Neural progenitor cell (in vitro differentiated cells): ENCODE measurements around the gene IGFBP6. TPM values are rescaled to one million over a fixed set of nuclear protein-coding genes. Genes with fewer than 3 reads are reported as not detected.

Experiments
- DNase-seq: peaks from one replicate; pipeline ENCODE4 v3.0.0-alpha.2; 2016; ENCODE audit warnings: low spot score
- H2AFZ ChIP-seq: fragments of 200-600 bp; sonication (generic); replicated peaks from 2 replicates; pipeline ENCODE4 v1.6.1; 2016; ENCODE audit warnings: antibody characterized with exemption
- H3F3A ChIP-seq: fragments of 200-600 bp; sonication (generic); 2 replicates; pipeline ENCODE4 v1.6.1; 2016; ENCODE audit warnings: antibody characterized with exemption, low read depth
- H3K27ac ChIP-seq: fragments of 200-600 bp; sonication (generic); 2 replicates; pipeline ENCODE4 v1.5.1; 2016; ENCODE audit warnings: mild to moderate bottlenecking
- H3K27me3 ChIP-seq: fragments of 200-600 bp; sonication (generic); 2 replicates; pipeline ENCODE4 v1.6.1; 2016; ENCODE audit warnings: mild to moderate bottlenecking, moderate library complexity
- H3K36me3 ChIP-seq: fragments of 200-600 bp; sonication (generic); 2 replicates; pipeline ENCODE4 v1.5.1; 2016
- H3K4me1 ChIP-seq: fragments of 200-600 bp; sonication (generic); 2 replicates; pipeline ENCODE4 v1.6.1; 2016; ENCODE audit warnings: mixed run types
- H3K4me2 ChIP-seq: fragments of 200-600 bp; sonication (generic); 2 replicates; pipeline ENCODE4 v1.6.1; 2016
- H3K4me3 ChIP-seq: fragments of 200-600 bp; sonication (generic); 2 replicates; pipeline ENCODE4 v1.5.1; 2016
- H3K79me2 ChIP-seq: fragments of 200-600 bp; sonication (generic); 2 replicates; pipeline ENCODE4 v1.6.1; 2016; ENCODE audit warnings: low read depth
- H3K9ac ChIP-seq: fragments of 200-600 bp; sonication (generic); 2 replicates; pipeline ENCODE4 v1.6.1; 2016
- H3K9me3 ChIP-seq: fragments of 200-600 bp; sonication (generic); 2 replicates; pipeline ENCODE4 v1.5.1; 2016; ENCODE audit warnings: low read depth
- H4K20me1 ChIP-seq: fragments of 200-600 bp; sonication (generic); 2 replicates; pipeline ENCODE4 v1.6.1; 2016; ENCODE audit warnings: low read depth
- H3K27ac Mint-ChIP-seq: 3 replicates; pipeline ENCODE4 v1.8.0; 2021; ENCODE audit warnings: mixed read lengths
- H3K27me3 Mint-ChIP-seq: 2 replicates; pipeline ENCODE4 v1.8.0; 2022; ENCODE audit warnings: low read depth, mild to moderate bottlenecking, inconsistent platforms, moderate library complexity, mixed read lengths; ENCODE audit not compliant: insufficient read depth
- H3K36me3 Mint-ChIP-seq: 3 replicates; pipeline ENCODE4 v1.8.0; 2021; ENCODE audit warnings: mixed read lengths
- H3K4me1 Mint-ChIP-seq: 3 replicates; pipeline ENCODE4 v1.8.0; 2021; ENCODE audit warnings: mixed read lengths
- H3K4me3 Mint-ChIP-seq: 3 replicates; pipeline ENCODE4 v1.8.0; 2021; ENCODE audit warnings: mild to moderate bottlenecking, moderate library complexity, mixed read lengths
- H3K9me3 Mint-ChIP-seq: 3 replicates; pipeline ENCODE4 v1.8.0; 2020; ENCODE audit warnings: mixed read lengths
- EZH2 ChIP-seq: fragments of 200-600 bp; sonication (generic); IDR thresholded peaks from 2 replicates; pipeline ENCODE4 v1.6.1; 2017; ENCODE audit warnings: antibody characterized with exemption, mild to moderate bottlenecking, moderate library complexity
- EZH2phosphoT487 ChIP-seq: fragments of 200-600 bp; sonication (generic); IDR thresholded peaks from 2 replicates; pipeline ENCODE4 v1.6.1; 2017; ENCODE audit warnings: antibody characterized with exemption
- total RNA-seq: library from RNA; depleted of rRNA; stranded (reverse); fragments of >200 nt; gene quantifications from 2 replicates; pipeline ENCODE4 v1.2.3, GENCODE V29; 2015; ENCODE audit warnings: low replicate concordance
- TF ChIP-seq, protein P1 (sequence below): fragments of 200-600 bp; sonication (generic); IDR thresholded peaks from 2 replicates; pipeline ENCODE4 v1.5.1; 2017; ENCODE audit warnings: antibody characterized with exemption, mild to moderate bottlenecking

The IGFBP6 gene
- total RNA-seq, 1 donor from 2014 or later, result 2.6 TPM

- no peak overlapping the region for H3K9ac ChIP-seq
- Mint-ChIP-seq H3K27ac (no peak overlapping the region), H3K4me3 (peak overlapping the region; percentile 73), H3K9me3 (no peaks in the 10 kb centered on the region), H3K27me3 (peaks cover 45% of the 10 kb centered on the region), H3K4me1 (peaks cover 32% of the 10 kb centered on the region), H3K36me3 (no peaks in the 10 kb centered on the region)
- TF ChIP-seq, protein P1, sequence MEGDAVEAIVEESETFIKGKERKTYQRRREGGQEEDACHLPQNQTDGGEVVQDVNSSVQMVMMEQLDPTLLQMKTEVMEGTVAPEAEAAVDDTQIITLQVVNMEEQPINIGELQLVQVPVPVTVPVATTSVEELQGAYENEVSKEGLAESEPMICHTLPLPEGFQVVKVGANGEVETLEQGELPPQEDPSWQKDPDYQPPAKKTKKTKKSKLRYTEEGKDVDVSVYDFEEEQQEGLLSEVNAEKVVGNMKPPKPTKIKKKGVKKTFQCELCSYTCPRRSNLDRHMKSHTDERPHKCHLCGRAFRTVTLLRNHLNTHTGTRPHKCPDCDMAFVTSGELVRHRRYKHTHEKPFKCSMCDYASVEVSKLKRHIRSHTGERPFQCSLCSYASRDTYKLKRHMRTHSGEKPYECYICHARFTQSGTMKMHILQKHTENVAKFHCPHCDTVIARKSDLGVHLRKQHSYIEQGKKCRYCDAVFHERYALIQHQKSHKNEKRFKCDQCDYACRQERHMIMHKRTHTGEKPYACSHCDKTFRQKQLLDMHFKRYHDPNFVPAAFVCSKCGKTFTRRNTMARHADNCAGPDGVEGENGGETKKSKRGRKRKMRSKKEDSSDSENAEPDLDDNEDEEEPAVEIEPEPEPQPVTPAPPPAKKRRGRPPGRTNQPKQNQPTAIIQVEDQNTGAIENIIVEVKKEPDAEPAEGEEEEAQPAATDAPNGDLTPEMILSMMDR, result no peak
- TF ChIP-seq EZH2 (no peak), EZH2phosphoT487 (no peak)
- no peak overlapping the region for H3K27ac ChIP-seq
- H3F3A ChIP-seq, result peaks cover 13% of the 10 kb centered on the region
- H3K27me3 ChIP-seq, result peaks cover 49% of the 10 kb centered on the region
- H3K36me3 ChIP-seq, result no peaks in the 10 kb centered on the region
- no peaks in the 10 kb centered on the region for H3K9me3 ChIP-seq
- peak overlapping the region; percentile 72 for H3K4me3 ChIP-seq
- H2AFZ ChIP-seq, result peak overlapping the region; percentile 70
- H4K20me1 ChIP-seq, result no peaks in the 10 kb centered on the region
- no peaks in the 10 kb centered on the region for H3K79me2 ChIP-seq
- DNase-seq, result peak; percentile 63
- H3K4me2 ChIP-seq, result peak overlapping the region; percentile 88
- H3K4me1 ChIP-seq, result peaks cover 21% of the 10 kb centered on the region
These were observed 1.3 kb upstream of the IGFBP6 start for GRCh38 chr12:53096089-53096741.

- H3K9me3 Mint-ChIP-seq, result no peaks in the 10 kb centered on the region
- peak overlapping the region; percentile 72 for H3K4me3 ChIP-seq
- no peaks in the 10 kb centered on the region for H4K20me1 ChIP-seq
- TF ChIP-seq, protein P1, result no peak
- TF ChIP-seq EZH2, result no peak
- no peak for TF ChIP-seq EZH2phosphoT487
- H3K27ac Mint-ChIP-seq, result no peak overlapping the region
- H3K27me3 ChIP-seq, result peaks cover 49% of the 10 kb centered on the region
- H2AFZ ChIP-seq, result peak overlapping the region; percentile 70
- peak overlapping the region; percentile 82 for H3K4me3 Mint-ChIP-seq
- peak overlapping the region; percentile 88 for H3K4me2 ChIP-seq
- peaks cover 34% of the 10 kb centered on the region for H3K4me1 Mint-ChIP-seq
- no peaks in the 10 kb centered on the region for H3K9me3 ChIP-seq
- no peaks in the 10 kb centered on the region for H3K79me2 ChIP-seq
- DNase-seq, result peak; percentile 42
- peaks cover 13% of the 10 kb centered on the region for H3F3A ChIP-seq
- H3K27ac ChIP-seq, result no peak overlapping the region
- H3K36me3 ChIP-seq, result no peaks in the 10 kb centered on the region
- peaks cover 21% of the 10 kb centered on the region for H3K4me1 ChIP-seq
- no peaks in the 10 kb centered on the region for H3K36me3 Mint-ChIP-seq
- peaks cover 47% of the 10 kb centered on the region for H3K27me3 Mint-ChIP-seq
- H3K9ac ChIP-seq, result no peak overlapping the region
These were observed 708 bp upstream of the IGFBP6 start for GRCh38 chr12:53096759-53097158.

DNA sequence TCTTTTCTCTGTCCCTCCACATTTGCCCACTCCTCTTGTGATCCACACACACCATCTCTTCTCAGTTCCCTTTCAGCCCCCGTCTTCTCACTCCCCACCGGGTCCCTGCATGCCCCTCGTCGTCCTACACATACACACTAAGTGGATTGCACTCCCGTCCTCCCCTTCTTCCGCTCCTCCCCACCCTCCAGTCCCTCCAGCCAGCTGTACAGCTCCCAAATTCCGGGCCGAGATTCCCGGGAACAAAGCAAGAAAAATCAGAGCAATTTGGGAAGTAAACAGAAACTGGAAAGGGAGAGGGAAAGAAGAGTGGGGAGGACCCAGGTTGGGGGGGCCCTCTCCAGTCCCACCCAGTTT is 282 bp upstream of the IGFBP6 start:
- no peaks in the 10 kb centered on the region for H3K36me3 Mint-ChIP-seq
- H3K27me3 Mint-ChIP-seq, result peaks cover 47% of the 10 kb centered on the region
- Histone ChIP-seq H3K9ac (no peak overlapping the region), H3K27ac (no peak overlapping the region), H4K20me1 (no peaks in the 10 kb centered on the region), H3K79me2 (no peaks in the 10 kb centered on the region), H3K9me3 (no peaks in the 10 kb centered on the region), H3F3A (peaks cover 13% of the 10 kb centered on the region), H3K4me1 (peaks cover 21% of the 10 kb centered on the region), H3K4me2 (peak overlapping the region; percentile 88), H3K27me3 (peaks cover 45% of the 10 kb centered on the region), H3K4me3 (peak overlapping the region; percentile 72), H3K36me3 (no peaks in the 10 kb centered on the region), H2AFZ (peak overlapping the region; percentile 70)
- H3K27ac Mint-ChIP-seq, result no peak overlapping the region
- TF ChIP-seq EZH2phosphoT487, result no peak
- TF ChIP-seq, protein P1, result no peak
- no peak for TF ChIP-seq EZH2
- no peaks in the 10 kb centered on the region for H3K9me3 Mint-ChIP-seq
- H3K4me3 Mint-ChIP-seq, result peak overlapping the region; percentile 82
- H3K4me1 Mint-ChIP-seq, result peaks cover 35% of the 10 kb centered on the region
- no peak for DNase-seq
